ENCODE measurements around the gene NKTR. TPM values are rescaled to one million over a fixed set of nuclear protein-coding genes. Genes with fewer than 3 reads are reported as not detected.
"Not testable (repeated sequence)": the region's sequence is repeated elsewhere in the genome, so short reads cannot be mapped to it uniquely, and the experiment has no call there.

Gene NKTR
- 76.9 and 79.7 TPM in 2 replicates for total RNA-seq

DNA sequence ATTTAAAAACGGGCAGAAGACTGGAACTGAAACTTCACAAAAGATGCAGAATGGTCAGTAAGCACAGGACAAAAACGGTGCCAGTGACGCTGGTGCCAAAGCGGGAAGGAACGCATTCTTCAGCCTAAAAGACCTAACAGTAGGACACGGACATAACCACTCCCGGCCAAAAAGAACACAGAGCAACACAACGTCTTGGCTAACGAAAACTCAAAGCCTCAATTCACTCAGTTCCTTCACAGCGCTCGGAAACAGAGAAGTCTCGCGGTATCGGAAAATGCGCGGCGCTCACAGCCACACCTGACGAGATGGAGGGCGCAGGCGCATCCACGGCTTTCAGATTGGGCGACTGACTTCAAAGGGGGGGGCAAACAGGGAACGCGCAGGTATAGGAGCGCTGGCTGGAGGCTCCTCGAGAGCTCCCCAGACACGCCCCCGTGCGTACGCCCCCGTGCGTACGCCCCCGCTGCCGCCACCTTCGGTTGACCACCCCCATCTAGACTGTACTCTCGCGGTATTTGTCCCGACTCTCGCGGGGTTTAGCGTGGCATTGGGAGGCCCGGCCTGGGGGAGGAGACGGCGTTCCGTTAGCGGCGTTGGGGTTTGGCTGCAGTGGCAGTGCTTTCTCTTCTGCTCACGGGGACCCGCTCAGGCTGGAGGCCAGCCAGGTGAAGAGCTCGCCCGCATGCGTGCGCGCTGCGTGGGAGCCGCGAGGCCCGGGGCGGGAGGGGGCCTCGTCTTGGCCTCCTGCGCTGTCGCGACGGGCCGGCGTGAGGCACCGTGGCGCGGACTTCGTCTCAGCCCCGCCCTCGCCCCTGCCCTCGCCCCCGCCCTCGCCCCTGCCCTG lies at the start of gene NKTR:
NKTR (plus strand) TSS at position 576 of the 847 bp plus-strand sequence. CDS start 321 bp downstream, outside the sequence.
- peak; percentile 99 for DNase-seq (ENCODE audit: low spot score)
- H3K9me3 Mint-ChIP-seq = no peaks in the 10 kb centered on the region
- H3K36me3 Mint-ChIP-seq (ENCODE audit: low read depth) = peaks cover 28% of the 10 kb centered on the region
- intact Hi-C loops (cut with micrococcal nuclease) = loop anchor here (1.0 to 2.0 kb wide), 9 partner anchors 10 to 638 kb away; partner anchors contain the start of genes CCDC13, HIGD1A, SS18L2 and ULK4
- peaks cover 40% of the 10 kb centered on the region for H3K4me1 Mint-ChIP-seq (ENCODE audit: low read depth)
- no peaks in the 10 kb centered on the region for H3K27me3 Mint-ChIP-seq (ENCODE audit: insufficient read depth)
- H3K27ac Mint-ChIP-seq = peak within 1 kb of the TSS; percentile 98
- peak within 1 kb of the TSS; percentile 91 for H3K4me3 Mint-ChIP-seq

DNA sequence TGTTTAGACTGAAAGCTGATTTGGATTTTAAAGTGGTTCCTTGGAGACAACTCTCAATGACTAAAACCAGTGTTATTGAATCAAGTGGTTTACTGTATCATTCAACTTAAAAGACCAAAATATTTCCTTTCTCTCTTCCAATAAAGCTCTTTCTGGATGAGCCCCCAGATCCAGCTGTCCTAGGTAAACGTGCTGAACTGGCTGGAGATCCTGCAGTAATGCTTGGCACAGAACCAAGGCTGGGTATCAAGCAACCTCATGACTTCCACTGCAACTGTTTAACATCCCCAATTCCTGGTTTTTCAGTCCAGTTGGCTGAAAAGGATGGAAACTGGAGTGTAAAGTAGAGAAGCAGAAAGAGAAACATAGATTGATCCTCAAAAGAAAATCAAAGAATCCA lies 47.7 kb upstream of the NKTR start:
- Mint-ChIP-seq H3K36me3 (ENCODE audit: low read depth) (peaks cover 35% of the 10 kb centered on the region), H3K4me1 (ENCODE audit: low read depth) (peaks cover 39% of the 10 kb centered on the region), H3K4me3 (no peak overlapping the region), H3K9me3 (no peaks in the 10 kb centered on the region), H3K27me3 (ENCODE audit: insufficient read depth) (no peaks in the 10 kb centered on the region), H3K27ac (no peak overlapping the region)
- DNase-seq (ENCODE audit: low spot score) = no peak
- intact Hi-C loops (cut with micrococcal nuclease) = no loop called here

DNA sequence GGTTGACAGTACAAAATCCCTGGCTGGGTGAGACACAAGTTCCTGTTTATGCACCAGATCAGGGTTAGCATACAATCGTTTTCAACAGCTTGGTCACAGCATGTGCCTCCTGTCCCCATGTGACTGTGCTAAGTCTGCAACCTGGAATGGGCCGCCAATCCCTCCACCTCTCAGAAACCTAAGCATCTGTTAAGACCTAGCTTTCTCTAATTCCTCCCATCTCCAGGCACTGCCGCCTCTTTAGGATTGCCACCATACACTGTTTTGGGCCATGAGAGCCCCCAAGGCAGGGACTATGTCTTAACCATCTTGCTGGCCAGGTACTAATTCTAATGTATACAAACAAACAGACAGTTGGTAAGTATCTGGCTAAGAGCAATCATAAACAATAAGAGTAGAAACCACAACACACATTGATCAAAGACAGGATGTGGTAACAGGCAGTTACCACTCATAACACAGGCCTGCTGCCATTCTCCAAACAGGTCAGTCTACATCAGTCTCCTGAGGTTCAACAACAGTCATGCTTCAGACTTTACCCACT lies 44.3 kb upstream of the NKTR start:
- Mint-ChIP-seq H3K27me3 (ENCODE audit: insufficient read depth) (no peaks in the 10 kb centered on the region), H3K4me1 (ENCODE audit: low read depth) (peaks cover 41% of the 10 kb centered on the region), H3K9me3 (no peaks in the 10 kb centered on the region), H3K27ac (peak overlapping the region; percentile 94), H3K36me3 (ENCODE audit: low read depth) (peaks cover 38% of the 10 kb centered on the region), H3K4me3 (peak overlapping the region; percentile 52)
- intact Hi-C loops (cut with micrococcal nuclease) = loop anchor here (1.0 kb wide), 3 partner anchors 26 to 82 kb away; partner anchors contain the start of gene NKTR
- DNase-seq (ENCODE audit: low spot score) = peak; percentile 52

DNA sequence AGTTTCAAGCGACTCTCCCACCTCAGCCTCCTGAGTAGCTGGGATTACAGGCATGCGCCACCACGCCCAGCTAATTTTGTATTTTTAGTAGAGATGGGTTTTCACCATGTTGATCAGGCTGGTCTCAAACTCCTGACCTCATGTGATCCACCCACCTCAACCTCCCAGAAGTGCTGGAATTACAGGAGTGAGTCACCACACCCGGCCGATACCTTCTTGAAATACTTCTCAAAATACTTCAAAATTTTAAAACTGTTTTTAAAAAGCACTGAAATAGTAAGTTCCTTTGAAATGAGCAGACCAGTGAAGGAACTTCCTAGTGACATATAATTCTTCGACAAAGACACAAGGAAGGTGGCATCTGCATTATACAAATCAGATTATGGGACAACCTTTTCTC lies 43.7 kb upstream of the NKTR start:
- not testable (repeated sequence) for H3K27me3 Mint-ChIP-seq (ENCODE audit: insufficient read depth); H3K9me3 Mint-ChIP-seq; DNase-seq (ENCODE audit: low spot score)
- H3K27ac Mint-ChIP-seq = peak overlapping the region; percentile 94
- peaks cover 41% of the 10 kb centered on the region for H3K4me1 Mint-ChIP-seq (ENCODE audit: low read depth)
- H3K36me3 Mint-ChIP-seq (ENCODE audit: low read depth) = peaks cover 35% of the 10 kb centered on the region
- peak overlapping the region; percentile 52 for H3K4me3 Mint-ChIP-seq
- intact Hi-C loops (cut with micrococcal nuclease) = loop anchor here (1.0 kb wide), 3 partner anchors 25 to 81 kb away; partner anchors contain the start of gene NKTR

DNA sequence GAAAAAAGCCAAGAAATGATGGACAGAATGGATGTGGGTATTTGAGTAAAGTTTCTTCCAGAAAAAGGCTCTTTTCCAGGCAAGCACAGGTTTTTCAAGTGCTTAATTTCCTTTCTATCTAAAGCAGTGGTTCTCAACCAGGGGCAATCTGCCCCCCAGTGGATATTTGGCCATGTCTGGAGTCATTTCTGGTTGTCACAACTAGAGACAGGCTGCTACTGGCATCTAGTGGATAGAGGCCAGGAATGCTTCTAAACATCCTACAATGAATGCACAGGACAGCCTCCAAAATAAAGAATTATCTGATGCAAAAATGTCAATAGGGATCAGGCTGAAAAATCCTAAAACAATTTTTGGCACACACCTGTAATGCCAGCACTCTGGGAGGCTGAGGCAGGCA lies 42.6 kb upstream of the NKTR start:
- no peak overlapping the region for H3K4me3 Mint-ChIP-seq
- intact Hi-C loops (cut with micrococcal nuclease) = no loop called here
- no peaks in the 10 kb centered on the region for H3K27me3 Mint-ChIP-seq (ENCODE audit: insufficient read depth)
- H3K36me3 Mint-ChIP-seq (ENCODE audit: low read depth) = peaks cover 33% of the 10 kb centered on the region
- H3K27ac Mint-ChIP-seq = no peak overlapping the region
- DNase-seq (ENCODE audit: low spot score) = no peak
- peaks cover 45% of the 10 kb centered on the region for H3K4me1 Mint-ChIP-seq (ENCODE audit: low read depth)
- no peaks in the 10 kb centered on the region for H3K9me3 Mint-ChIP-seq

DNA sequence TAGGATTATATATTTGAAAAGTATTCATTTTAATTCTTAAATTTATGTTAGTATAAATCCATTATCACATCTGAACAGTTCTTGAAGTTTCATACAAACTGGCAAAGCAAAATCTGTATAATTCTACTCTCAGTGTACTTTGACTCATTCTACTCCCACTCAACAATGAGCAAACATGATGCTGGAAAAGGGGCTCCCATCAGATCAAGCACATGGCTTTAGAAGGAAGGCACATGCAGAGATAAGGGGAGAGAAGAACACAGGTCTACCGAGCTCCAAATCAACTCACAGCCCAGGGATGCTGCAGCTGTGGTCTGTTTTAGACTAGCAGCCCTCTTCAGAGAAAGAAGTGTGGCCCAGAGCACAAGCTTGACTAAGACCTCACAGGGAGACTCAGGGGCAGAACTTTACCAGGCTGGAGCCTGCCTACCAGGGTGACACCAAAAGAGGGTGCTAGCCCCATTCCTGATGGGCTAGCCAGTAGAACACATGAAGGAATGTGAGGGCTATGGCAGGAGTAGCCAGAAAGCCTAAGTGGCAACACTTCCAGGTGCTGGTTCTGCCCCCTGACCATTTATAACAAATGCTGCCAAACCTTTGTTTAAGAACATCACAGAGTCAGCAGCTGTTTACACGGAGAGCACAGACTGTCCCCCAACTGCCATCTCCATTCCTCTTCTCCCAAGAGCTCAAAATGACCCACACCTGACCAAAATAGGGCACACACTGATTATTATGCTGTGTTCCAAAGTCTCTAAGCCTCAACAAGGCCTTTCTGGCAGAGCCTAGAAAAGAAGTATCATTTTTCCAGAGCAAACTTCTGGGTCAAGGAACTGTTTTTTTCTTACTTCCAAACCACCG lies 38.2 kb upstream of the NKTR start:
- Mint-ChIP-seq H3K27ac (peak overlapping the region; percentile 82), H3K36me3 (ENCODE audit: low read depth) (peaks cover 34% of the 10 kb centered on the region)
- intact Hi-C loops (cut with micrococcal nuclease) = no loop called here

DNA sequence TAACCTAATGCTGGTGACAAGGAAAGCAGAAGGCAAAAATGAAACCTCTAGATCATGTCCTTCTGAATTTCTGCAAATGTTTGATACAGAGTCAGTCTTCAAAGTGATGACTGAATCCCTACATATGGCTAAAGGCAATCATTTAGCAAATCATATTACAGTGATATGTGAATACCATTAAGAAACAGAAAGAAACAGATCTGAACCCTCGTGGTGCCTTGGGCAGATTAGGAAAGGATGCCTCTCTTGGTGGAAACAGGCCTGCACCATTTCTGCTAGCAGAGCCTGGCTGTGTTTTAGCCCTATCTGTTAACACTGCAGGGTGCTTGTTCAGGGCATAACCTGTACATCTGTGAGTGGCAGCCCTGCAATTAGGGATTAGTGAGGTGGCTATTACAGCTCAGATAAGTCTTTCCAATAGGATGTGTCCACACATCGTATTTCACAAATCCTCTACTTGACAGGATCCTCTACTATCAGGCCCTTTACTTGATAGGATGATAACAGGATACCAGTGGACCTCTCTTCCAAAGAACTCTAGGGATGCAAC lies 30.8 kb upstream of the NKTR start:
- intact Hi-C loops (cut with micrococcal nuclease) = no loop called here
- no peak for DNase-seq (ENCODE audit: low spot score)
- Mint-ChIP-seq H3K9me3 (peaks cover 10% of the 10 kb centered on the region), H3K27me3 (ENCODE audit: insufficient read depth) (no peaks in the 10 kb centered on the region), H3K27ac (no peak overlapping the region), H3K4me3 (no peak overlapping the region), H3K36me3 (ENCODE audit: low read depth) (peaks cover 48% of the 10 kb centered on the region), H3K4me1 (ENCODE audit: low read depth) (peaks cover 18% of the 10 kb centered on the region)

More for the DNA sequence above, 38.2 kb upstream of the NKTR start:
- H3K27me3 Mint-ChIP-seq (ENCODE audit: insufficient read depth) = no peaks in the 10 kb centered on the region
- H3K4me1 Mint-ChIP-seq (ENCODE audit: low read depth) = peaks cover 17% of the 10 kb centered on the region
- no peak overlapping the region for H3K4me3 Mint-ChIP-seq
- DNase-seq (ENCODE audit: low spot score) = no peak
- H3K9me3 Mint-ChIP-seq = no peaks in the 10 kb centered on the region

DNA sequence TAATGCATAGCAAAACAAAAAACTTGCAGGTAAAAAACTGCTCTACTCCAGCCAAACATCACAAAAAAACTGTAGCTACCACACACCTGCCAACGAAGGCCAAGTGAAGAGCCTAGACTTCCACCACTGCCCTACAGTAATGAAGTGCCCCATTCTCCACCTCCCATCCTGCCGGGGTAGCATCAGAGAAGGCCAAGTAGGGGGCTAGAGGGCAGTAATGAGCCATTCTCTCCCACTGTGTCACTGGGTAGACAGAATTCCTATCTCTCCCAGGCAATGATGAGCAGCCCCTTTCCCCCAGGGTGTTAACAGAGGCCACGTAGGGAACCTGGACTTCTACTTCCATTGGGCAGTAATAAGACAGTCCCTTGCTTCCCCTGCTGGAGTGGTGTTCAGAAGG lies 28.2 kb upstream of the NKTR start:
- Mint-ChIP-seq H3K27ac (no peak overlapping the region), H3K4me1 (ENCODE audit: low read depth) (peaks cover 21% of the 10 kb centered on the region), H3K9me3 (peaks cover 18% of the 10 kb centered on the region), H3K4me3 (no peak overlapping the region), H3K36me3 (ENCODE audit: low read depth) (peaks cover 54% of the 10 kb centered on the region), H3K27me3 (ENCODE audit: insufficient read depth) (no peaks in the 10 kb centered on the region)
- DNase-seq (ENCODE audit: low spot score) = no peak
- intact Hi-C loops (cut with micrococcal nuclease) = loop anchor here (2.0 kb wide), 1 partner anchor 173 kb away; no protein-coding TSS in a partner anchor

DNA sequence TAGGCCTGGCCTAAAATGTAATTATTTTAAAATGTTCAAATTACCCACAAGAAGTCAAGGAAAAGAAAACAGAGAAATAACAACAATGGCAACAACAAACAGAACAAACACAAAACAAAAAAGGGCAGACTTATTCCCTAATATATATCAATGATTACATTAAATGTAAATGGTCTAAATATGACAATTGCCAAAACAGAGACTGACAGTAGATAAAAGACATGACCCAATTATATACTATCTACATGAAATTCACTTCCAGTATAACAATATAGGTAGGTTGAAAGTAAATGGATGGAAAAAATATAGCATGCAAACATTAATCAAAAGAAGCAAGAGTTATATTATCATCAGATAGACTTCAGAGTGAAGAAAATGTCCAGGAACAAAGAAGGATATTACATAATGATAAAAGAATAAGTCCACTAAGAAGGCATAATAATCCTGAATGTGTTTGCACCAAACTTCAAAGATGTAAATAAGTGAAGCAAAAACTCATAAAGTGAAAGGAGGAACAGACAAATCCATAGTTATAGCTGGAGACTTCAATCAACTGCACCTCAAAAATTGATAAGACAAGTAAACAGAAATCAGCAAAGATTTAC lies 25.2 kb upstream of the NKTR start:
- Mint-ChIP-seq H3K27me3 (ENCODE audit: insufficient read depth) (no peaks in the 10 kb centered on the region), H3K9me3 (peaks cover 18% of the 10 kb centered on the region), H3K4me3 (no peak overlapping the region), H3K36me3 (ENCODE audit: low read depth) (peaks cover 46% of the 10 kb centered on the region), H3K27ac (no peak overlapping the region), H3K4me1 (ENCODE audit: low read depth) (peaks cover 28% of the 10 kb centered on the region)
- no peak for DNase-seq (ENCODE audit: low spot score)
- intact Hi-C loops (cut with micrococcal nuclease) = no loop called here

DNA sequence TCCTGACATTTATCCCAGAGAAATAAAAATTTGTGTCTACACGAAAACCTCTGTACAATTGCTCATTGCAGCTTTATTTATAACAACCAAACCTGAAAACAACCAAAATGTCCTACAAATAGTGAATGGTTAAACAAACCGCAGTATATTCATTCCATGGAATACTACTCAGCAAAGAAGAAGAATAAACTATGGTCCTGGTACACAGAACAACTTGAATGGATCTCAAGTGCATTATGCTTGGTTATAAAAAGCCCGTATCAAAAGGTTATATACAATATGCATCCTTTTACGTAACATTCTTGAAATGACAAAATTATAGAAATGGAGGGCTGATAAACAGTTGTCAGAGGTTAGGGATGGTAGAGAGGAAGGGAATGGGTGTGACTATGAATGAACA lies 22.4 kb upstream of the NKTR start:
- Mint-ChIP-seq H3K9me3 (peaks cover 18% of the 10 kb centered on the region), H3K4me3 (no peak overlapping the region), H3K4me1 (ENCODE audit: low read depth) (peaks cover 40% of the 10 kb centered on the region), H3K36me3 (ENCODE audit: low read depth) (peaks cover 38% of the 10 kb centered on the region), H3K27me3 (ENCODE audit: insufficient read depth) (no peaks in the 10 kb centered on the region), H3K27ac (no peak overlapping the region)
- intact Hi-C loops (cut with micrococcal nuclease) = no loop called here
- no peak for DNase-seq (ENCODE audit: low spot score)

DNA sequence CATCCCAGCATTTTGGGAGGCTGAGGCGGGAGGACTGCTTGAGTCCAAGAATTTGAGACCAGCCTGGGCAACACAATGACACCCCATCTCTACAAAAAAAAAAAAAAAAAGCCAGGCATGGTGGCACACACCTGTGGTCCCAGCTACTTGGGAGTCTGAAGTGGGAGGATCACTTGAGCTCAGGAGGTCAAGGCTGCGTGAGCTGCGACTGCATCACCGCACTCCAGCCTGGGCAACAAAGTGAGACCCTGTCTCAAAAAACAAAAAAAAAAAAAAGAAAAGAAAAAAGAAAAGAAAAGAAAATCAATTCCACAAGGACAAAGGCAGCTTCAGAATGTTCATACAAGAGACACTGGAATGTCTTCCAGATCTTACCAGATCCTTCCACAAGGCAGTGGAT lies 21.1 kb upstream of the NKTR start:
- intact Hi-C loops (cut with micrococcal nuclease); H3K4me3 Mint-ChIP-seq; H3K27me3 Mint-ChIP-seq (ENCODE audit: insufficient read depth); DNase-seq (ENCODE audit: low spot score); H3K27ac Mint-ChIP-seq: not testable (repeated sequence)
- H3K4me1 Mint-ChIP-seq (ENCODE audit: low read depth) = peaks cover 46% of the 10 kb centered on the region
- peaks cover 32% of the 10 kb centered on the region for H3K36me3 Mint-ChIP-seq (ENCODE audit: low read depth)
- H3K9me3 Mint-ChIP-seq = peaks cover 12% of the 10 kb centered on the region

DNA sequence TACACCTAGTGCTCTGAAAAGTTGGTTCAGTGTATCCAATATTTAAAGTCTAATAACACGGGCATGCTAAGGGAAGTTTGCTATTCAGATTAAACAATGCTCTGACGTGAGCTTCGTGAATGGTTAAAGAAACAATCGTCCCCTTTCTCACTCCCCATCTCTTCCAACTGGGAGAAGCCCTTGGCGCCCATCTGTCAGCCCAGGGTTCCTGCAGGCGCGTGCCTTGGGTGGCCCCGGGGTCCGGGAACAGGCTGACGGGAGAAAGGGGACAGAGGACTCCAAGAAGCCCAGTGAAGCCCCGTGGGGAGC lies 19.1 kb upstream of the NKTR start:
- intact Hi-C loops (cut with micrococcal nuclease) = loop anchor here (2.0 to 5.0 kb wide), 2 partner anchors 79 to 706 kb away; partner anchors contain the start of genes SNRK and VIPR1
- H3K36me3 Mint-ChIP-seq (ENCODE audit: low read depth) = peaks cover 26% of the 10 kb centered on the region

More for the DNA sequence above, 19.1 kb upstream of the NKTR start:
- peak overlapping the region; percentile 90 for H3K4me3 Mint-ChIP-seq
- H3K4me1 Mint-ChIP-seq (ENCODE audit: low read depth) = peaks cover 56% of the 10 kb centered on the region
- H3K27ac Mint-ChIP-seq = peak overlapping the region; percentile 60
- no peaks in the 10 kb centered on the region for H3K9me3 Mint-ChIP-seq
- DNase-seq (ENCODE audit: low spot score) = no peak
- peaks cover 1% of the 10 kb centered on the region for H3K27me3 Mint-ChIP-seq (ENCODE audit: insufficient read depth)

Measured in activated T-helper 1 cell treated with anti-CD3 and anti-CD28 coated beads, Interleukin-12 subunit alpha, Interleukin-12 subunit beta, Interleukin-2, Interleukin-4 antibody, amounts not matched to agents 30 ng/mL and 10 ng/mL and 1 ng/mL, durations not matched to agents 14 hours and 24 hours and 36 hours (primary cell).